Skin of body (tissue), 2 donors: ENCODE results near the gene PRX. TPM values are rescaled to one million over a fixed set of nuclear protein-coding genes. Genes with fewer than 3 reads are reported as not detected.
A peak's percentile ranks its signal among the peaks of the same experiment; 100 is the strongest.
"Not testable (repeated sequence)": the region's sequence is repeated elsewhere in the genome, so short reads cannot be mapped to it uniquely, and the experiment has no call there.

Experiments
- DNase-seq: peaks from one replicate; lab custom pipeline; 2025; lab: John Stamatoyannopoulos, UW
- total RNA-seq: library from RNA; depleted of rRNA; stranded (reverse); fragments of >200 nt; gene quantifications from one replicate; pipeline ENCODE4 v1.2.3, GENCODE V29; 2014

The PRX gene
- total RNA-seq, 1 donor from 2014 or later, result 5.2 TPM

DNA sequence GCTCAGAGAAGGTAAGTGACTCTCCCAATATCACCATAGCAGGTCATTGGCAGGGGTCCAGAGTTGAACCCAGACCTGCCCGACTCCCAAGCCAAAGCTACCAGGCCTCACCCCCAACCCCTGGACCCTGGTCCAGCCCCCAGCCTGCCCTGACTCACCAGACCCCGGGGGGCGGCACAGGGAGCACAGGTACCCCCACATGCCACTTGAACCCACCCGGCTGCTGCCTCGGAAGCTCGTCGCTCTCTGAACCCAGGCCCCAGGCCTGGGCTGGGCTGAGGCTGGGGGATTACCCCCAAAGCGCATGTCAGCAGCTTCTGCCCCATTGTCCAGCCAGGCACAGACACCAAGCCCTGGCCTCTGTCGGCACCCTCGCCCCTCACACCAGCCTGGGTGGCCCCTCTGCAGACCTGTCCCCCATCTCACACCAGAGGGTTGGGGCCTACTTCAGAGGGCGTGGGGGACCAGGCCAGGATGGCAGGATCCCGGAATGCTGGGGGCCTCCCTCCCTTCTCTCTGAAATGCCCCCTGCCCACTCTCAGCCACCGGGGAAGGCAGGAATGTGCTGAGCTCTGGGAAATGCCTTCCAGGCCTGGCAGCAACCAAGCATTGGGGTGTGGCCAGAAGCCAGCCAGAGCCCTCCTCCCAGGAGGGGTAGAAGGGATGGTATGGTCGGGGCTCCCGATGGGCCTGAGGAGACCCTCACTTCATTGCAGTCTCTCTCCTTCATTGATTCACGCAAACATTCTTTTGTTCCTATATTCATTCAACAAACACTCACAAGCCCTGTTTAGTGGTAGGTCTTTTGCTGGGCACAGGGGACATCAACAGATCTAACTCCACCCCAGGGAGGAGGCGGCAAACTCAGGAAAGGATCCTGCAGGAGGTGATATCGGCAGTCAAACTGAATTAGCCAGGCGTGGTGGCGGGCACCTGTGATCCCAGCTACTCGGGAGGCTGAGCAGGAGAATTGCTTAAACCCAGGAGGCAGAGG lies 1.7 kb upstream of the PRX start:
- no peak for DNase-seq

DNA sequence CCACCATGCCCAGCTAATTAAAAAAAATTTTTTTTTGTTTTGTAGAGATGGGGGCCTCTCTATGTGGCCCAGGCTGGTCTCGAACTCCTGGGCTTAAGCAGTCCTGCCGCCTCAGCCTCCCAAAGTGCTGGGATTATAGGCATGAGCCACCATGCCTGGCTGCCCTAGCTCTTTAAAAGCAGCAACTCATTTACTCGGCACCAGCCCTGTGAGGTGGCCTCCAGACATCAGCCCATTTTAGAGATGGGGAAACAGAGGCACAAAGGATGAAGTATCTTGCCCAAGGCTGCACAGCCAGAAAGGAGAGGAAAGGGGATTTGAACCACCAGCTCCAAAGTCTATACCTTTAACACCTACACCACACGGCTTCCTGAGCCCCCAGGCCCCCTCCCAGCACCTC lies 312 bp downstream of the PRX start:
- no peak for DNase-seq

DNA sequence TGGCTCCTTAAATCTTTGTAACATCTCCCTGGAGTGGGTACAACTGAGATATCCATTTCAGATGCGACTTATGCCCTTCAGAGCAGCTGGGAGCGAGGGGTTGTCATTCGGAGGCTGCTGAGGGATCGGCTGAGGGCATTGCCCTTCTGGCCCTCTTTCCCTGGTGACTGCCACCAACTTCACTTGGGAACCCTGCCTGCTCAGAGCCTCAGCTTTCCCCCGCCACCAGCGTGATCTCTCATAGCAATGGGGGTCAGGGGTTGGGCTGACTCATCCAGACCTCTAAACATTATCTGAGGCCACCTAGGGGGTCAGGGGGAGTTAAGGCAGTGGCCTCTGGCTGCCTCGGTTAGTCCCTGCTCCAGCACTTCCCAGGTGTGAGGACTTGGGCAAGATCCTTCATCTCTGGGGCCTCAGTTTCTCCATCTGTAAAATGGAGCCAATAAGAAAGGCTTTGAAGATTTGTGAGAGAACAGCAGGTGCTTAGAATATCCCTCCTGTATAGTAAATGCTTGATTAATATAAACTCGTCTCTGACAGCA lies 1.1 kb downstream of the PRX start:
- DNase-seq, result no peak

DNA sequence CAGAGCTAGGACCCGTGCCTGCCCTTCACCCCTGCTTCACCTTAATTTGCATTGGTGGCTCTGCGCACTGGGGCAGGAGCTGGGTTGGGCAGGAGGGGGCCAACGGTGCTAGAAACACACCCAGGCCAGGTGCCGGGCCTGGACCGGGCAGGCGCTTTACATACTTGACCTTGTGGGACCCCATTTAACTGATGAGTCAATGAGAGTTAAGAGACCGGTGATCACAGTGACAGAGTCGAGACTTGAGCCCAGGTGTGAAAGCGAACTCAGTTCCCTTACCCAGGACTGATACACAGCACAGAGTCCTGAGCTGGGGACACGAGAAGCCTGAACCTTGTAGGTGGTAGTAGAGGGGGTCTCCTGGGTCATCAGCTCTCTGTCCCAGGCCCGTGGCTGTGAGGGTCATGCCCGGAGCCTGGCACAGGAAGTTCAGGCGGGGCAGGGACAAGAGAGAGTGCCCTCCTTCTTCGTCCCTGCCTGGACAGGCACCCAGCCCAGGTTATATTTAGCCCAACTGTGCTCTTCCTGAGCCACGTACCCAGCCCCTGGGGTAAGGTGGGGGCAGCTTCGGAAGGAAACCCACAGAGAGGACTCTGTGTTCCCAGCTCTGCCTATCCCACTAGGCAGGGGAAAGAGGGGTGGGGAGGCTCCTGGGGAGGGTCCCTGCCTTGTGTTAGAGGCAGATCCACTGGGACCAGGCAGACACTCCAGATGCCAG lies 1.9 kb downstream of the PRX start:
- no peak for DNase-seq

DNA sequence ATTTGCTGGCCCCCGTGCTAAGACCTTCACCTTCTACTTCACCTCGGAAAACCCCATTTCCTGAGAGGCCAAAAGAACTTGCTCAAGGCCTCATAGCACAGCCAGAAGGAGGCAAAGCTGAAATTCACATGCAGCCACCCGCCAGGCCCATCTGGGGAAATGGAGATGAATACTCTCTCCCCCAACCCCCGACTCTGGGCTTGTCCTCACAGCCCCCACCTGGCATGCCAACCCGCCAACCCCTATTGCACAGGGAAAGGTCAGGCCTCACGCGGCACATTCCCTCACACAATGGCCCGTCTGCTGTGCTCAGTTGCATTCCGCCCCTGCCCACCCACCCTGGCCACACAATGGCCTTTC lies 3.2 kb downstream of the PRX start:
- DNase-seq, result no peak

DNA sequence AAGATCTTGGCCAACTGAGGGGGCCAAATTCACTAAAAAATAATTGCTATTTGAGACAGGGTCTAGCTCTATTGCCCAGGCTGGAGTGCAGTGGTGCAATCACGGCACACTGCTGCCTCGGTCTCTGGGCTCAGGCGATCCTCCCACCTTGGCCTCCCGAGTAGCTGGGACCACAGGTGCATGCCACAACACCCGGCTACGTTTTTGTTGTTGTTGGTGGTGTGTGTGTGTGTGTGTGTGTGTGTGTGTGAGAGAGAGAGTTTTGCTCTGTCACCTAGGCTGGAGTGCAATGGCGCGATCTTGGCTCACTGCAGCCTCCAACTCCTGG lies 4.6 kb downstream of the PRX start:
- DNase-seq, result not testable (repeated sequence)

DNA sequence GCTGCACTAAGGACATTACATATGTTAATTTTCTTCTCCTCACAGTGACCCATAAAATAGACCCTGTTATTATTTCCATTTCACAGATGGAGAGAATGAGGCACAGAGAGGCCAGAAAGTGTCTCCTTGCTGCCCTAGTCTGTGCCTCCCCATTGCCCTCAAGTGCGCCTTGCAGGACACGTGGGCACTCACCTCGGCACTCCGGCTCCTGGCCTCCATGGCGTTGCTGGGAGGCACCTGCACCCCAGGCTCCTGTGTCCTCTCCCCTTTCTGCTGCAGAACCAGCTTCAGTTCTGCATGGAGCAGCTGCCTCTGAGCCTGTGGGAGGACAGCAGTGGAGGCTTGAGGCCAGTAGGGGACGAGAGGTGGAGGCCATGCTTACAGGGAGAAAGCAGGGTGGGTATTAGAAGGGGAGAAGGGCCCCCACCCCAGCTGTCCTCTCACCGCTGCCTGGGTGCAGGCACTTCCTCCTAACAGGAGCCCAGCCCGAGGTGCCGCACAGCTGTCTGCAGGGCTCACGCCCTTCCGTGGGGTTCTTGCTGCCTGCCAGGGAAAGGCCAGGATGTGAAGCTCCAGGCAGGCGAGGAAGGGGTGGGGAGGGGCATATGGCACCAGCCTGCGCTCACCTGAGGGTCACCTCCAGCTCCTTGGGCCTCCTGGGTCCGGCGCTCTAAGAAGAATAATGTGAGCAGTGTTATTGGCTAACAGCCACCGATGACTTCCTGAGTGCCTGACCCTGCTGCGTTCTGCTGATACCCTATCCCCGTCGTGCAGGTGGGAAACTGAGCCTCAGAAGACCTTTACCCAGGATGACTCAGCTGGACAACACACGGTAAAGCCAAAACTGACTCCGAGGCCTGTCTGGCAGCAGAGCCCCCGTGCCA lies 5.2 kb downstream of the PRX start:
- no peak for DNase-seq

DNA sequence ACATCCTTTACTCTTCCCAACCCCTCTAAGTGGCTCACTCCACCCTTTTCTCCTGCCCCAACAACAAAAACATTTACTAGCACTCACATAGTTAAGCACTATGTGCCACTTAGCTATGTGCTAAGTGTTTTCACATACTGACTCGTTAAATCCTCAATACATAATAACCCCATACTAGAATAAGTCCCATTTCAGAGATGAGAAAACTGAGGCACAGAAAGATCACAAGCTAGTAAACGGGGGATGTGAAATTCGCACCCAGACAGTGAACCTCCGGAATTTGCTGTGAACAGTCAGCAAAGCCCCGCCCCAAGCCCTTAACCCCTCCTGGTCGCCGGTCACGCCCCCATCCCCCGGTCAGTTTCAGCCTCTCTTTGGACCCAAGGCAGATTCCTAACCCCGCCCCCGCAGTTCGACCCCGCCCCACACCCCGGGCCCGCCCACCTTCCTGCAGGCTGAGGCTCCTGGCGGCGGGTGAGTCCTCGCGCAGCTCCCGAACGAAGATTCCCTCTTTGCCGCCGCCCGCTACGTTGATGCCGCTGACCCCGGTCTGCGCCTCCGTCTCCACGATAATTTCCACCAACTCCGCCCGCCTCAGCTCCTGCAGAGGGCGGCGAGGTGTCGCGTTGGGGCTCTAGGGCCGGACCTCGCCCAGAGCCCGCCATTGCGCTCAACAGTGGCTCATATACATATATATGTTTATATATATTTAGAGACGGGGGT lies 9.8 kb downstream of the PRX start:
- peak; percentile 69 for DNase-seq

DNA sequence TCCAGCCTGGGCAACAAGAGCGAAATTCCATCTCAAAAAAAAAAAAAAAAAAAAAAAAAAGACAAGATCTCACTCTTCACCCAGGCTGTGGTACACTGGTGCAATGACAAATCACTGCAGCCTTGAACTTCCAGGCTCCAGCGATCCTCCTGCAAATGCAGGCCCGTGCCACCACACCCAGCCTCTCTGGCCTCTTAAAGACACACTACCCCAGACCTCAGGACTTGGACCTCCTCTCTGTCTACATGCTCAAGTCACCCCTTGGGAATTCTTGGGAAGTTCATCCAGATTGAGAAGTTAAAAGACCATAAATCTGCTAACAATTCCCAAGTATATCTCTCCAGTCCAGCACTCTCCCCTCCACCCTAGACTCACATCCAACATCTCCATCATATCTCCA lies 12.6 kb downstream of the PRX start:
- DNase-seq, result no peak

DNA sequence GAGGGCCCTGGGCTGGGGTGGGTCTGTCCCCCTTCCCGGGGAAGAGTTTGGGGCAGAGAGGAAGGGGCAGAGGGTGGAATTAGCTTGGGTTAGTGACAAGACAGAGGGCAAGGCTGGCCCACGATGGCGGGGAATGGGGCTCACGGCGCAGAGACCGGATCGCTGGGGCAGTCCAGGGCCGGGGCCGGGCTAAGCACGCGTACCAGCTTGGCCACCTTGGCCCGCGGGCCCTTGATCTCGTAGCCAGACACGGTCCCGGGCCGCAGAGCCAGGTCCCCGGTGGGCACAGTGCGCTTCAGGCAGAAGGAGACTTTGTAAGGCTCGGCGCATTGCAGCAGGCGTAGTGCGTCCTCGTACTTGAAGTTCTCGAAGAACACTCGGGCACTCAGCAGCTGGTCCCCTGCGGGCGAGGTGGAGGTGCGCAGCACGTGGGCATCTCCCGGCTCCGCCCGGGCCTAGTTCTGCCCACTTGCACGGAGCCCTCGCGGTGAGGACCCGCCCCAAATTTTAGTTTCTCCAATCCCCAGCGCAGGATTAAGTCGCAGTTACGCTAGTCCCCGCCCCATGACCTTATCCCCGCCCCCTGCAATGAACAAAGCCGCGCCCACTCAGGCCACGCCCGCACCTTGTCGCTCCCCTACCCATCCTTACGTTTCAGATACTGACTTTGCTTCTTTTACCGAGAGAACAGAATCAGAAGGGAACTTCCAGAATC lies 14.6 kb downstream of the PRX start:
- DNase-seq, result no peak

DNA sequence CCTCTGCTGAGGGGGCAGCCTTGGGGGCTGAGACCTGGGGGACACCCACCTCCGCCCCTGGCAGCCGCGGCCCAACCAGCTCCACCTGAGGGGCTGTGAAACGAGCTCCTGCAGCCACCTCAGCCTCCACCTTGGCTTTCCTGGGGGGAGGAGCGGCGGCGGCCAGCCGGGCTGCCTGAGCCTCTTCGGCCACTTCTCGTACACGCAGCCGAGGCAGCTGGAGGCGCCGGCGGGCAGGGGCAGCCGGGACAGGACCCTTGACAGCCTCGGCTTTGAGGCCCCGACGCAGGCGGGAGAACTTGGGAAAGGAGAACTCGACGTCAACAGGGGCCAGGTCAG lies 15.6 kb downstream of the PRX start:
- DNase-seq, result no peak

DNA sequence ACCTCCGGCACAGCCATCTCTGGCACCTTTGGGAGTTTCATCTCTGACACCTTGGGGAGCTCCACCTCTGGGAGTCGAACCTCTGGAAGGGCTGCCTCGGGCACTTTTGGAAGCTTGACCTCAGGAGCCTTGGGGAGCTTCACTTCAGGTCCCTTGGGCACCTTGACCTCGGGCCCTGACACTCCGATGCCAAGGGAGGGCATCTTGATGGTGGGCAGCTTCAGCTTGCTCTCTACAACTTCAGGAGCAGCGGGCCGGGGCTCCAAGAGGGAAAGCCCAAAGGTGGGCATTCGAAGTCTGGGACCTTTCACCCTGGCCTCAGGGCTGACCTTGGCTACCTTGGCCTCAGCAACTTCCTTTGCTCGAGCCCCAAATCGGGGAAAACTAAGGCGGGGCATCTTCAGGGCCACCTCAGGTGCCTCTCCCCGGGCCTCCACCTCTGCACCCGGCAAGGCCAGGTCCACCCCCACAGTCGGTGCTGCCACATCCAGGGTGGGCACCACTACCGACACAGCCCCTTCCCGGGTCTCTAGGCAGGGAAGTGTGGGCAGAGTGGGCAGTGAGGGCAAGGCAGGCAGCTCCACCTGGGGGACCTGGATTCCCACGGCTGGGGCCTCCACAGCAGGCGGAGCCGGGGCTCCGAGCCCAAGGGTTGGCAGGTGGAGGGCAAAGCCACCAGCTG lies 16.2 kb downstream of the PRX start:
- DNase-seq, result no peak

DNA sequence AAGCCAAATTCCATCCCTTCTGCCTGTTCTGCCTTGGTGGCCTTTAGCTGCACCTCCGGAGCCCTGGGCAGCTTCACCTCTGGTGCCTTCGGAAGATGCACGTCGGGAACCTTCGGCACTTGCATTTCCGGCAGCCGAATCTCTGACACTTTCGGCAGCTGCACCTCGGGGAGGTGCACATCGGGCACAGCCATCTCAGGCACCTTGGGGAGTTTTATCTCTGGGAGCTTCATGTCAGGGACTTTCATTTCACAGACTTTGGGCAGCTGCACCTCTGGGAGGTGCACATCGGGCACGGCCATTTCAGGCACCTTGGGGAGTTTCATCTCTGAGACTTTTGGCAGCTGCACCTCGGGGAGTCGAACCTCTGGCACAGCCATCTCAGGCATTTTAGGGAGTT lies 17.2 kb downstream of the PRX start:
- DNase-seq, result no peak

DNA sequence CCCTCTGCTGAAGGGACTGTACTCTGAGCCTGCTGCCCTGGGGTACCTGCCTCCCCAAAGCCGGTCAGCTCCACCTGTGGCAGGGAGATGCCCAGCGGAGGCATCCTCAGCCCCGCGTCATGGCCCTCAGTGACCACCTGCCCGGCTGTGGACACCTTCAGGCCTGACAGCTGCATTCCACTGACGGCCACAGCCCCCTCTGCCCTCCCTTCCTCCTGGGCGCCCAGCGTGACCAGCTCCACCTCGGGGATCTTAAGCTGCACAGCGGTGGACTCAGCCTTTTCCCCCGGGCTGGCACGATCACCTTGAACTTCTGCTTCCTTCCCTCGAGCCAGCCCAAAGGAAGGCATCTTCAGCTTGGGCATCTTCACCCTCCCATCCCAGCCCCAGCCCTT lies 18.4 kb downstream of the PRX start:
- DNase-seq, result no peak

DNA sequence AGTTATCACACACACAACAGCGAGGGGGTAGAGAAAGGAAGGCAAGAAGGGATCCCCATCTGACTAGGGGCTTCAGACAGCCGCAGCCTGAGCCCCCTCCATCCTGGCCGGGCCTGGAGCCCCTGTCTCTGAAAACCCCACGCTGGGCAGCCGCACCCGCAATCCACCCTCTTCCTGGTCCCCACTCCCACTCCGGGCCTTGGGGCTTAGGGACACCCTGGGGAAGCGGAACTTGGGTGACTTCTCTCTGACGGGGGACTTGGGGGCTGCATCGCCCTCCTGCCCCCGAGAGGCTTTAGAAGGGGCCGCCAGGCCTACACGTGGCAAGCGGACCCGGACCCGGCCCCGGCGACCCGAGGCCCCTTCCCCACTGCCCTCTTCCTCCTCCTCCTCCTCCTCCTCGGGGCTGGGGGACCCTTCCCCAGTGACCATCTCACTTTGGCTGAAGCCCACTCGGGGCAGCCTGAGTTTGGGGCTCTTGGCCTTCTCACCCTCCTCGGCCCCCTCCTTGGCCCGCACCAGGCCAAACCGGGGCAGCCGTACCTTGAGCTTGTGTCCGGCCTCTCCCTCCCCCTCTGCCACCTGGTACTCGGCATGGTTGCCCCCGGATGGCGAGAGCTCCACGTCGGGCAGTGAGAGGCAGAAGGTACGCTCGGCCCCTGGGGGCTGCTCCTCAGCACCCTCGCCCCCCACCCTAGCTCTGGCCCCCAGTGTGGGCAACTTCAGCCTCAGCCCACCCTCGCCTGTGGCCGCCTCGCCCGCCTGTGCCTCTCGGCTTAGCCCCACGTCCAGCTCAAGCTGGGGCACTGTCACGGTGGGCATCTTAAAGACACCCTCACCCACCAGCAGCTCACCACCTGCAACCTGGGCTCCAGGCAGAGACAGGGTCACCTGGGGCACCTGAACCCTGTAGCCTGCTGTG lies 19.0 kb downstream of the PRX start:
- DNase-seq, result no peak

DNA sequence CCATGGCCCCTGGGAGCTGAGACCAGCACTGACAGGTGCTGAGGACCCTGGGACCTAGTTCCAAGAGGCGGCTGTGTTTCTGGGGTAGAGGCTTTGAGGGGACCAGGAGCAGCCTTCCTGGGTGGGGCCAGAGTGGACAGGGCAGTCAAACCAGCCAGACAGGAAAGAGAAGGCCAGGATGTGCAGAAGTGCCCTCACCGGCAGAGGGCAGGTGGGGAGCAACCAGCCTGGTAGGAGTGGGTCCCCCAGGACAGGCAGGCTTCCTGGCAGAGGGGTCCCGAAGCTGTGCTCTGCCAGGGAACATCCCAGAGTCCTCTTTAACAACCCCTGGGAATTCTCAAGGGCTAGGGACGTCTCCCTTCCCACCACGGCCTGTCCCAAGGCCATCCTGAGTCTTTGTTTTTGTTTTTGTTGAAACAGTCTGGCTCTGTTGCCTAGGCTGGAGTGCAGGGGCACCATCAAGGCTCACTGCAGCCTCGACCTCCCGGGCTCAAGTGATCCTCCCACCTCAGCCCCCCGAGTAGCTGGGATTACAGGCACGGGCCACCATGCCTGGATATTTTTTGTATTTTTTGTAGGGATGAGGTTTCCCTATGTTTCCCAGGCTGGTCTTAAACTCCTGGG lies 20.2 kb downstream of the PRX start:
- no peak for DNase-seq

DNA sequence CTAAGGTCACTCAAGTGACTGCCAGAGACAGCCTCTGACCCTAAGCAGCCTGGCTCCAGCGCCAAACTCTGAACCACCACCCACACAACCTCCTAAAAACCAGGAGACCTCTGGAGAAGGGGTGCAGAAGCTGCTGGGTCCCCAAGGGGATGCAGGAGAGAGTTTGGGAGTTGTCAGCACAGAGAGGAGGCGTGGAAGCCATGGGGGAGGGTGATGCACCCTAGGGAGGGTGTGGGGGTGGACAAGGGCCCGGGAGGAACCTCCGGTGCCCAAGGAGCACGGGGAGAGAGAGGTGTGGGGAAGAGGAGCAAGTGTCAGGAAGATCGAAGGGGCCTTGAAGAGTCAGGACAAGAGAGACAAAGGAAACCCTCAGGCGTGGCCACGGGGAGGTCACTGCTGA lies 21.1 kb downstream of the PRX start:
- no peak for DNase-seq

DNA sequence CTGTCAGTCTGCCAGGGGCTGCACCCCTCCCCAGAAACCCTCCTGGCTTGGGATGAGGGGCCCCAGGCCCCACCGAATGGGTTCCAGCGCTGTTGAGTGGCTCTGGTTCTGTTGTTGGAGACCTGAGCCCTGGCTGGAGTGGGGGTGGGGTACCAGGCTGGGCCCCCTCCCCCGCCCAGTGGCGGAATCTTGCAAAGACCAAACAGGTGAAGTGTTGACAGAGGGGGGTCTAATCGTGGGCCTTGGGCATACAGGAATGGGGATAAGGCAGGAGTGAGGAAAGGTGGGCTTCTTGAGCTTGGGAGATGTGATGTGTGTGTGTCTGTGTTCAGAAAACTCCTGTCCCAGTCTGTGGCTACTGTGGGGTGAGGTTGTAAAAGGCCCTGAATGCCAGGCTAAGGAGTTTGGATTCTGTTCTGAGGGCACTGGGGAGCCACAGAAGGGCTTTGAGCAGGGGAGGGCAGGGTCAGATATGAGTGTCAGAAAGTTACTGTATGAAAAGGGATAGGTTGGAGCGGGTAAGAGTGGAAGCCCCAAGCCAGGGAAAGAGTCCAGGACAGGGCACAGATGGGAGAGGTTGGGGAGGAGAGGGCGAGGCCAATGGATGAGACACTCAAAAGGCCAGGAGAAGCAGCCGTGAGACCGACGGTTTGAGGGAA lies 23.0 kb downstream of the PRX start, which contains the start of gene HIPK4:
Gene HIPK4 (minus strand): TSS at position 98 of the 659 bp plus-strand sequence. CDS start 279 bp downstream, outside the sequence.
- no peak for DNase-seq
